HG02798 (cell line): ENCODE results near the gene HSPA4.

ENCODE experiments used
- ATAC-seq: cut with Tn5 transposase; IDR thresholded peaks from one replicate; pipeline ENCODE4 v1.9.1; 2021; ENCODE audit warnings: mild to moderate bottlenecking; ENCODE audit not compliant: unreplicated experiment, poor library complexity

Gene HSPA4

DNA sequence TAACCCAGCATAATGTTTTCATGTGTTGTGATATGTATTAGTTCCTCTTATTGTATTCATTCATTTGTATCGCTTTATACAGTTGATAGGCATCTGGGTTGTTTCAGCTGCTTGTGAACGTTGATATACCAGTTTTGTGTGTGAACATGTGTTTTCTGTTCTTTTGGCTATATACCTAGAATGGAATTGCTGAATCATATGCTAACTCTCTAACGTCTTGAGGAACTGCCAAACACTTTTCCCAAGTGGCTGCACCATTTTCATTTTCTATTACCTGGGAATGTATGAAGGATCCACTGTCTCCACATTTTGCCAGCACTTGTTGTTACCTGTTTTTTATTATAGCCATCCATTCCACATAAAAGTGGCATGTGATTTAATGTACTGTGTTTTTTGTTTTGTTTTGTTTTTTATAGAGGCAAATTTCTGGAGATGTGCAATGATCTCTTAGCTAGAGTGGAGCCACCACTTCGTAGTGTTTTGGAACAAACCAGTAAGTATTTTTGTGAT lies 34.6 kb downstream of the HSPA4 start:
- ATAC-seq, result no peak

DNA sequence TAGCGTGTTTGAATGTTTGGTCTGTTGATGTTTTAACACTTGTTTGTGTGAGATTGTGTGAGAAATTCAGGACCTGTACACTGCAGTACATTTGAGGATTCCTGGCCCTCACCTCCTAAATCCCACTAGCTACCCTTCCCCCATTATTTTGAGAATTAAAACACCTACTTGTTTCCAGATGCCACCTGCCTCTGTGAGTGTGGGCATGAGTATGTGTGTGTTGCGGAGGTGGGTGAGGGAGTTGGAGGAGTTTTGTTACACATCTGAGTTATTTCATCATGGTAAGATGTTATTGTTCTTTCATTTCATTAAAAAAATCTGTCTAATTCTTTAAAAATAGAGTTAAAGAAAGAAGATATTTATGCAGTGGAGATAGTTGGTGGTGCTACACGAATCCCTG lies 36.3 kb downstream of the HSPA4 start:
- ATAC-seq, result no peak

- no peak for ATAC-seq
Measured at GRCh38 chr5:133091034-133091433, 39.2 kb downstream of the HSPA4 start.

DNA sequence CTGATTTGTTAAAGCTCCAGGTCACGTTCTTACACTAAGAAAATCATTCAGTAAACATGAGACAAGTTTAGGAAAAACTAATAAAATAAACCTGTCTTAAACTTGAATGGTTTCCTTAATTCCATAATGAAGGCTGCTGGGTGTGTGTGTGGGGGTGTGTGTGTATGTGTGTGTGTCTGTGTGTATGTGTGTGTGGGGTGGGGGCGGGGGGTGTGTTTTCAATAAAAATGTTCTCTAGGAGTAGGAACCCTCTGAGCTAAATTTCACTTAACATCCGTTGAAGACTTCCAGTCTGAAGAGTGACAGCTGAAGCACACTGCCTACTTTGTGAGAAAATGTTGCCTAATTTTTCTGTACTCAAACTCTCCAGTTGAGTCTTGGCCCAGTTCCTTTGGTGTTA lies 54.5 kb downstream of the HSPA4 start:
- no peak for ATAC-seq

- no peak for ATAC-seq
Measured at GRCh38 chr5:133106761-133107572, 55.2 kb downstream of the HSPA4 start.

GRCh38 chr5:133108481-133108921 lies 56.7 kb downstream of the HSPA4 start:
- no peak for ATAC-seq

DNA sequence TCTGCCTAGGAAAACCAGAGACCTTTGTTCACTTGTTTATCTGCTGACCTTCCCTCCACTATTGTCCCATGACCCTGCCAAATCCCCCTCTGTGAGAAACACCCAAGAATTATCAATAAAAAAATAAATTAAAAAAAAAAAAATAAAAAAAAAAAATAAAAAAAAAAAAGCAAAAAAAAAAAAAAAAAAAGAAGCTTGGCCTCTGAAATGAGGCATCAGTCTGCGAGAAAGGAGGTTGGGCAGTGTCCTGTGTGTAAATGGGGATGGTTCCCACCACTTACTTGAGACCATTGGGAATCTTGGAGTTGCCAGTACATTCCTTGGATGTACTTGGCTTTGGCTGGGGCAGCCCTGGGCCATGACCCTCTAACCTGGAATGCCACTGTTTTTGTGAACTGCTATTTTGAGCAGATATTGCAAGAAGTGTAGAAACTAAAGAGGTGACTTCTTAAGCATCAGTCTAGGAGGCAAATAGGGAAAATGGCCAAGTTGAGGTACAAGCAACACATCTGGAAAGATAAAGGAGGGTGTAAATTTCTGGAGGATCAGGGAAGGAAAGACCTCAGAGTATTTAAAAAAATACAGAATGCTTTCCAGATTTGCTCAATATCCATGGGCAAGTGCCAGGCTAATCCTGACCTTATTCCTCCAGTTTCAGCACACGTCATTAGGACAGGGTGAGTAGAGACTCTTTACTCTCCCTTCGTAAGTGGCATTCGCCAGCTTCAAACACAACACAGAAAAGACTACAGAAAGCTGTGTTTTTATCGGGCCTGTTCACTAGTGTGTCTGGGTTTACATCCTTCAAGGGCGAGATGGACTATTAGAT lies 58.1 kb downstream of the HSPA4 start:
- no peak for ATAC-seq

DNA sequence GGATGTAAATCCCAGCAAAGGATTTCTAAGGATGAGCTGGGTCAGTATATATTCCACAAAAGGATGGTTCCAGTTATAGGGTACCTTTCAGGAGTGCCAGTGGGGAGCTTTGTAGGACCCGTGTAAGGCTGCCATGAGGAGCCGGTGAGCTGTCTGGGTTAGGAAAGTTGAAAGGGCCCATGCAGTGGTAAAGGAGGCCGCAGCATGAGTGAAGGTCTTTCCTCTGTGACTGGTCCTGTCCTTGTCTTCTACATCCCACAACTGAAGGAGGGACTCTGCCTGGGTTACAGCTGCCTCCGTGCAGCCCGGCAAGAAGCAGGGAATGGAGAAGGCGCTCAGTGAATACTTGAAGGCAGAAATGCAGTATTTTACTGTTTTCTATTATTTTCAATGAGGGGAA lies 58.9 kb downstream of the HSPA4 start:
- no peak for ATAC-seq

DNA sequence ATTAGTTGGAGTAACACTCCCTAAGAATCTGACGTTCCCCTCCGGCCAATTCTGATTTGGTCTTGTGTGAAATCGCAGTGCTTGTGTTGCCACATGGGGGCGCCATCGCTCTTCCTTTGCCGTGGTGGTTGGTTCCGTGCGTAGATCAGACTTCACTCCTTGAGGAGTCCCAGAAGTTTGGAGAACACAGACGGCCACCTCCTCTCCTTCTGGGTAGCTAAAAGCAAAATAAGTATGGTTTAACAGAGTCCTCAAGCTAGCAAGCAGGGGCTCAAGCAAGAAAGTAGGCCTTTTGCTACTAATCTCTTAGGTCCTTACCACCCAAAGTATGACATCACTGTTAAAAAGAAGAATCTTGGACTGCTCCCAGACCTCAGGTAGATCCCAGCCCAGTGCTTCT lies 59.5 kb downstream of the HSPA4 start:
- peak; percentile 60 for ATAC-seq

GRCh38 chr5:133112026-133112660 lies 60.3 kb downstream of the HSPA4 start:
- no peak for ATAC-seq

- no peak for ATAC-seq
Measured at GRCh38 chr5:133113331-133114061, 61.7 kb downstream of the HSPA4 start.

DNA sequence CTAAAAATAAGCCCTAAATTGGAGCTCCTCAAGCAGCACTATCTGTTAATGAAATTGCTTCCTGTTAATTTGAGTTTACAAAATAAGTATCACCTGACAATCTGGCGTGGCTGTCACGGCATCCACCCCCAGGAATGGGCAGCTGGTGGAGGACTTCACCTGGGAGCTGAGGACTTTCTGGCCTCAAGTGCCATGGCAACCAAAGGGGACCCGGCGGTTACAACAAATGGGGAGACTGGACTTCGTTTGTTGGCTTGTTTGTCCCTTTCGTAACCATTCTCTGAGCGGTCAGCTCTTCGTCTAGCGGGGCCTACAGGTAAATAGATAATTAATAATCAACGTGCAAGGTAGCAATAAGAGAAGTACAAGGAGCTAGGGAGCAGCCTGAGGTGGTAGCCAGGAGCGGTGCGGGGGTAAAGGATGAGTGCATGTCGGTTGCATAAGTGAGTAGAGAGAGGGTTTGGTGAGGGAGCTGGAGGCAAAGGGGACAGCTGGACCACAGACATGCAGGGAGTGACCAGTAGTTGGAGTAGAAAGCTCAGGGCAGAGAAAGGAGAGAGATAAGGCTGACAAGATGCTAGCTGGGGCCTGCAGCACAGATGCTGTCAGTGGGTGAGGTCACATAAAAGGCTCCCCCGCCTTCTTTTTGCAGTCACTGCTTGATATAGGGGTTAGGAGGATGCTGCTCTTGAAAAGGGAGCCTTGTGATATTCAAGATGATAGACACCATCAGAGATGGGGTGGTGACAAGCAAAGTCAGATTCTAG lies 62.5 kb downstream of the HSPA4 start:
- ATAC-seq, result no peak

GRCh38 chr5:133114933-133115310 lies 63.1 kb downstream of the HSPA4 start:
- ATAC-seq, result no peak

DNA sequence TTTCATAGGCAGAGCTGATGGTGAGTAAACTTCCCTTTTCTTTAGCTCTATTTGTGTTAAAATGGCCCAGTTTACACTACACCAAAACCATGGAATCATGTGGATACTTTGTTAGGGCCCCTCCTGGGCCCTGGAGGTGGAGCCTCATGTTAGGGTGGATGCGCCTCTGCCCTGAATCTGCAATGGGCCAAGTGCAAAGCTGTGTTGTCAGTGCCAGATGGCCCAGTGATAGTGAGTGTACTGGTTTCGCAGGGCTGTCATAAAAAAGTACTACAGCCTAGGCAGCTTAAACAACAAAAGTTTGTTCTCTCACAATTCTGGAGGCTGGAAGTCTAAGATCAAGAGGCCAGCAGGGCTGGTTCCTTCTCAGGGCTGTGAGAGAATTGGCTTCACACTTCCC lies 64.8 kb downstream of the HSPA4 start:
- no peak for ATAC-seq

DNA sequence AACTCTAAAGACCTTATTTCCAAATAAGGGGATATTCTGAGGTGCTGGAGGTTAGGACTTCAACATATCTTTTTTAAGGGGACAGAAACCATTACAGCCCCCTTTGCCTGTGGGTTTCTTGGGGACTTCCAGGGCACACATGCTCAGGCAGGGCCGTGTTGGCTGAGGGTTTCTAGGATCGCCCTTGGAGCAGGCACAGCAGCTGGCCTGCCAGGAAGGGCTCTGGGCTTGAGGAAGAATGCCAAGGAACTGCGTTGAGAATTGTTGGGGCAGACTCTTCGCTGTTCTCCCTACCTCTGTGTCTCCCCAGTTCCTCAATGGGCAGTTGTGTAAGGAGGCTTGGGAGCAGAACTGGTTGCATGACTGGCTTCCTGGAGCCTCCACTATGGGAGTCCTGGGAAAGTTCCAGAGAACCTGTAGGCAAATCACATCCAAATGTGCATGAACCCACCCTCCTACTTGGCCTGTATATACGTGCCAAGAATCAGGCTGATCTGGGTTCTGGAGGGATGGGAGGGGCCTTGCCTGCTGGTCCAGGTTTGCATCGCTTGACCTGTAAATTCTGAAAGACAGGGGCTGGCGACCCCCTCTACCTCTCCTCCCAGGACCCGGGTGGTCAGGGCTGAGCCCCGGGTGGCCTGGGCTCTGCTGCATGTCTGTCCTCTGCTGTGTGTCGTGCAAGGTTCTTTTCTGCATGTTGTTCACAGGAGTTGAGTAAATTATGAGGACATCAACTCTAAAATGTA lies 65.5 kb downstream of the HSPA4 start:
- no peak for ATAC-seq

DNA sequence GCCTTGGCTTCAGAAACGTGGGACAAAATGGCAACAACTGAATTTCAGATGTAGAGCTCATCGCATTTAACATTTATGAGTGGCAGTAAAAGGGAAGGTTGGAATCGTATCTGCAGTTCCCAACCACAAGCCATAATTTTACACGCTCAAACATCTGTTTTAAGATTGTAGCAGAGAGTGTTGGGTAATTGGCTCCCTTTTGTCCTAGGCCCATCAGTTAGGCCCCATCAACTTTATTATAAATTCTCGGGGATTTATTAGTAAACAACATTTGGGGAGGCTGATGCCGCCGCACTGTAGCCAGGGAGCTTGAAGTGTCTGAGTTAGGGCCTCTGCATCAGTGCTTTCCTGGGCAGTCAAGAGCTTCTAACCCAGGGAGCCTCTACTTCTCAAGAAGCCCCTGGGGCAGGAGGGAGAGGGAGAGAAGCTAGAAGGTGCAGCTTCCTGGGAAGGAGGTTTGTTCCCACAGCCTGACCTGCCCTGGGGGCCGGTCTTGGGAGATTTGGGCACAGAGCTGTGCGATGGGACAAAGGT lies 66.2 kb downstream of the HSPA4 start:
- no peak for ATAC-seq

DNA sequence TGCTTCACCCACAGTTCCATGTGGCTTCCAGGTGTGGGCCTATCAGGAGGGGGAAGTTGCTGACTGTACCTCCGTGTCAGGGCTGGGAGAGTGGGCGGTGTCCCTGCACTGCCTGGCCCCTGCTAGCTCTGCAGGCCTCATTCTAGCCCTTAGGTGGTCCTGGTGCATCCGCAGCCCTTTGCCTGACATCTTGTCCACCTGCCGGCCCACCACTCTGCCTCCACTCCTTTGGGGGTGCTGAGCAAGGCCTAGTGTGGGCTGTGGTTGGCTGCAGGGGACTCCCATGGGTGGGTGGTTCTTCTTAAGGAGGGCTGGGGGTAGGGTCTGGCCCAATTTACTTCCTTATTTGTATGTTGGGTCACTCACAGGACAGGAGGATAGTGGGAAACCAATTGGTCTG lies 66.9 kb downstream of the HSPA4 start:
- ATAC-seq, result no peak

GRCh38 chr5:133119233-133119711 lies 67.5 kb downstream of the HSPA4 start:
- ATAC-seq, result no peak
